Caco-2 (cell line): ENCODE measurements around the gene IREB2. TPM values are rescaled to one million over a fixed set of nuclear protein-coding genes. Genes with fewer than 3 reads are reported as not detected.

Experiments used
- BruUV-seq: library from RNA; stranded (reverse); fragments of 400-500 nt; replicated peaks from 2 replicates; lab custom pipeline; 2021; lab: Mats Ljungman, UMichigan
- CTCF ChIA-PET: fragments of 300-600 bp; sonication (Branson Sonifier 250); formaldehyde crosslinking; loops from one replicate; lab custom pipeline; 2022; ENCODE audit warnings: antibody characterized with exemption; lab: Charles Lee
- POLR2A ChIA-PET: fragments of 300-600 bp; sonication (Branson Sonifier 250); formaldehyde crosslinking; loops from one replicate; lab custom pipeline; 2022; ENCODE audit warnings: antibody characterized with exemption; lab: Charles Lee
- DNase-seq, 2 experiments: peaks; one replicate each; pipeline versions ENCODE4 v3.0.0 to v3.0.0-alpha.2; 2020 to 2022
- H3K27me3 ChIP-seq: replicated peaks from 2 replicates; pipeline ENCODE4 v1.6.0; 2011; ENCODE audit warnings: low read length; ENCODE audit not compliant: control insufficient read depth, insufficient read depth
- H3K36me3 ChIP-seq: 2 replicates; pipeline ENCODE4 v1.5.1; 2011; ENCODE audit warnings: low read length; ENCODE audit not compliant: control insufficient read depth, insufficient read depth
- H3K4me1 ChIP-seq: fragments of 250-450 bp; sonication (Bioruptor Pico); 2 replicates; pipeline ENCODE4 v1.5.1; 2020; ENCODE audit warnings: mild to moderate bottlenecking
- H3K4me3 ChIP-seq: 2 replicates; pipeline ENCODE4 v1.5.1; 2011; ENCODE audit warnings: low read depth, mild to moderate bottlenecking, control low read depth, low read length
- H3K9me3 ChIP-seq: fragments of 250-450 bp; sonication (Bioruptor Pico); 2 replicates; pipeline ENCODE4 v1.5.1; 2020; ENCODE audit warnings: mild to moderate bottlenecking, moderate library complexity
- H3K27ac Mint-ChIP-seq: one replicate; pipeline ENCODE4 v1.8.0; 2022; ENCODE audit warnings: mixed read lengths; ENCODE audit not compliant: unreplicated experiment
- H3K27me3 Mint-ChIP-seq: one replicate; pipeline ENCODE4 v1.8.0; 2022; ENCODE audit warnings: mixed read lengths; ENCODE audit not compliant: insufficient read depth, unreplicated experiment
- H3K36me3 Mint-ChIP-seq: one replicate; pipeline ENCODE4 v1.8.0; 2022; ENCODE audit warnings: mild to moderate bottlenecking, mixed read lengths; ENCODE audit not compliant: insufficient read depth, unreplicated experiment
- H3K4me1 Mint-ChIP-seq: one replicate; pipeline ENCODE4 v1.8.0; 2022; ENCODE audit warnings: low read depth, mixed read lengths; ENCODE audit not compliant: unreplicated experiment
- H3K4me3 Mint-ChIP-seq: one replicate; pipeline ENCODE4 v1.8.0; 2022; ENCODE audit warnings: mild to moderate bottlenecking, moderate library complexity, mixed read lengths; ENCODE audit not compliant: unreplicated experiment
- H3K9me3 Mint-ChIP-seq: one replicate; pipeline ENCODE4 v1.8.0; 2022; ENCODE audit warnings: mixed read lengths; ENCODE audit not compliant: unreplicated experiment
- CTCF ChIP-seq, 2 experiments: fragments of 200-600 bp in 1 of 2; IDR thresholded peaks; 1 replicate in 1 of 2; 2 replicates in 1 of 2; pipeline versions ENCODE4 v1.5.1 to v1.8.0; 2011 to 2022; ENCODE audit warnings: antibody characterized with exemption in 1 of 2, control low read depth in 1 of 2, inconsistent platforms in 1 of 2, low read depth in 1 of 2, low read length in 1 of 2, mild to moderate bottlenecking in 1 of 2, moderate library complexity in 1 of 2; ENCODE audit not compliant: insufficient read depth in 1 of 2, severe bottlenecking in 1 of 2, unreplicated experiment in 1 of 2
- intact Hi-C: fragments of 100-400 bp; cut with micrococcal nuclease; formaldehyde crosslinking; loops from one replicate; pipeline ENCODE4 v1.10.0; 2022; ENCODE audit not compliant: unreplicated experiment
- total RNA-seq: library from RNA; stranded (reverse); gene quantifications from 2 replicates; pipeline ENCODE4 v1.2.3, GENCODE V29; 2022

The IREB2 gene
- total RNA-seq, 1 experiment from 2014 or later = 77.6 TPM

GRCh38 chr15:78481917-78482316, 43.9 kb downstream of the IREB2 start:
- ChIA-PET POLR2A (no interaction called here), CTCF (no interaction called here)
- Mint-ChIP-seq H3K27me3 (no peaks in the 10 kb centered on the region), H3K9me3 (no peaks in the 10 kb centered on the region), H3K4me3 (no peak overlapping the region), H3K4me1 (no peaks in the 10 kb centered on the region), H3K36me3 (peaks cover 41% of the 10 kb centered on the region), H3K27ac (no peak overlapping the region)
- no peaks in the 10 kb centered on the region for H3K9me3 ChIP-seq
- H3K4me3 ChIP-seq = no peak overlapping the region
- no peak for TF ChIP-seq CTCF (IDR thresholded peaks at IDR 0.05; ENCODE audit: insufficient read depth in 1 of 2, low read depth in 1 of 2, low read length in 1 of 2, severe bottlenecking in 1 of 2, unreplicated experiment in 1 of 2)
- BruUV-seq = no TSS peak
- DNase-seq = no peak
- intact Hi-C loops = loop anchor here (1.0 to 2.0 kb wide), 2 partner anchors 43 to 174 kb away; partner anchors contain the start of gene IREB2
- no peaks in the 10 kb centered on the region for H3K4me1 ChIP-seq
- no peaks in the 10 kb centered on the region; the same call in 1 of the 2 replicates for H3K36me3 ChIP-seq
- no peaks in the 10 kb centered on the region for H3K27me3 ChIP-seq

- Mint-ChIP-seq H3K9me3 (no peaks in the 10 kb centered on the region), H3K36me3 (peaks cover 85% of the 10 kb centered on the region), H3K27ac (no peak overlapping the region), H3K4me3 (no peak overlapping the region), H3K27me3 (no peaks in the 10 kb centered on the region), H3K4me1 (no peaks in the 10 kb centered on the region)
- no TSS peak for BruUV-seq
- Histone ChIP-seq H3K4me1 (no peaks in the 10 kb centered on the region), H3K27me3 (no peaks in the 10 kb centered on the region), H3K9me3 (no peaks in the 10 kb centered on the region), H3K4me3 (no peak overlapping the region), H3K36me3 (no peaks in the 10 kb centered on the region)
- CTCF ChIA-PET = no interaction called here
- no peak for TF ChIP-seq CTCF (IDR thresholded peaks at IDR 0.05; ENCODE audit: insufficient read depth in 1 of 2, low read depth in 1 of 2, low read length in 1 of 2, severe bottlenecking in 1 of 2, unreplicated experiment in 1 of 2)
- POLR2A ChIA-PET = no interaction called here
- intact Hi-C loops = no loop called here
- no peak for DNase-seq
Measured at GRCh38 chr15:78492872-78493271, 54.9 kb downstream of the IREB2 start.

GRCh38 chr15:78501857-78502256, 63.8 kb downstream of the IREB2 start:
- H3K27ac Mint-ChIP-seq = no peak overlapping the region
- H3K4me1 ChIP-seq = no peaks in the 10 kb centered on the region
- peaks cover 7% of the 10 kb centered on the region for H3K4me1 Mint-ChIP-seq
- no peaks in the 10 kb centered on the region for H3K27me3 Mint-ChIP-seq
- H3K27me3 ChIP-seq = no peaks in the 10 kb centered on the region
- no peak for TF ChIP-seq CTCF (IDR thresholded peaks at IDR 0.05; ENCODE audit: insufficient read depth in 1 of 2, low read depth in 1 of 2, low read length in 1 of 2, severe bottlenecking in 1 of 2, unreplicated experiment in 1 of 2)
- no TSS peak for BruUV-seq
- H3K36me3 ChIP-seq = no peaks in the 10 kb centered on the region
- intact Hi-C loops = no loop called here
- no peaks in the 10 kb centered on the region for H3K9me3 Mint-ChIP-seq
- no peak overlapping the region for H3K4me3 ChIP-seq
- POLR2A ChIA-PET = no interaction called here
- peaks cover 43% of the 10 kb centered on the region for H3K36me3 Mint-ChIP-seq
- H3K9me3 ChIP-seq = no peaks in the 10 kb centered on the region
- no peak overlapping the region for H3K4me3 Mint-ChIP-seq
- no peak for DNase-seq
- CTCF ChIA-PET = interaction anchor here (0.6 kb wide), 1 partner anchor 37 kb away, joined by 6 read pairs; no protein-coding TSS in a partner anchor
